HCT116 (cell line): ENCODE results near the gene LSAMP.

ENCODE experiments used
- CTCF ChIP-seq, 3 experiments: fragments of 200-600 bp in 1 of 3; sonication (generic) in 1 of 3; IDR thresholded peaks in 2 of 3; conservative IDR thresholded peaks in 1 of 3; 2 replicates each; pipeline ENCODE4 v1.5.1; 2012 to 2017; ENCODE audit warnings: low read depth in 2 of 3, low read length in 2 of 3, antibody characterized with exemption in 1 of 3, borderline replicate concordance in 1 of 3, control low read depth in 1 of 3, mild to moderate bottlenecking in 1 of 3, mixed read lengths in 1 of 3, mixed run types in 1 of 3, moderate library complexity in 1 of 3; ENCODE audit not compliant: insufficient read depth in 1 of 3
- EZH2 ChIP-seq: fragments of 200-600 bp; sonication (generic); IDR thresholded peaks from 2 replicates; pipeline ENCODE4 v1.6.1; 2017; ENCODE audit warnings: antibody characterized with exemption, mixed run types

GRCh38 chr3:116440196-116440595, 5.1 kb downstream of the LSAMP start:
- TF ChIP-seq CTCF (IDR thresholded peaks at IDR 0.05 in 2 of 3, conservative IDR thresholded peaks at IDR 0.05 in 1 of 3; ENCODE audit: borderline replicate concordance in 1 of 3, insufficient read depth in 1 of 3, low read depth in 2 of 3, low read length in 2 of 3): no peak
- no peak for TF ChIP-seq EZH2
